ENCODE results near the gene ANGPTL2. TPM values are rescaled to one million over a fixed set of nuclear protein-coding genes. Genes with fewer than 3 reads are reported as not detected.

Gene ANGPTL2
- polyA plus RNA-seq, 2 of the 4 experiments (the other 2 are of a cell fraction): 0.06 TPM; not detected in 1

- TF ChIP-seq, protein P1, sequence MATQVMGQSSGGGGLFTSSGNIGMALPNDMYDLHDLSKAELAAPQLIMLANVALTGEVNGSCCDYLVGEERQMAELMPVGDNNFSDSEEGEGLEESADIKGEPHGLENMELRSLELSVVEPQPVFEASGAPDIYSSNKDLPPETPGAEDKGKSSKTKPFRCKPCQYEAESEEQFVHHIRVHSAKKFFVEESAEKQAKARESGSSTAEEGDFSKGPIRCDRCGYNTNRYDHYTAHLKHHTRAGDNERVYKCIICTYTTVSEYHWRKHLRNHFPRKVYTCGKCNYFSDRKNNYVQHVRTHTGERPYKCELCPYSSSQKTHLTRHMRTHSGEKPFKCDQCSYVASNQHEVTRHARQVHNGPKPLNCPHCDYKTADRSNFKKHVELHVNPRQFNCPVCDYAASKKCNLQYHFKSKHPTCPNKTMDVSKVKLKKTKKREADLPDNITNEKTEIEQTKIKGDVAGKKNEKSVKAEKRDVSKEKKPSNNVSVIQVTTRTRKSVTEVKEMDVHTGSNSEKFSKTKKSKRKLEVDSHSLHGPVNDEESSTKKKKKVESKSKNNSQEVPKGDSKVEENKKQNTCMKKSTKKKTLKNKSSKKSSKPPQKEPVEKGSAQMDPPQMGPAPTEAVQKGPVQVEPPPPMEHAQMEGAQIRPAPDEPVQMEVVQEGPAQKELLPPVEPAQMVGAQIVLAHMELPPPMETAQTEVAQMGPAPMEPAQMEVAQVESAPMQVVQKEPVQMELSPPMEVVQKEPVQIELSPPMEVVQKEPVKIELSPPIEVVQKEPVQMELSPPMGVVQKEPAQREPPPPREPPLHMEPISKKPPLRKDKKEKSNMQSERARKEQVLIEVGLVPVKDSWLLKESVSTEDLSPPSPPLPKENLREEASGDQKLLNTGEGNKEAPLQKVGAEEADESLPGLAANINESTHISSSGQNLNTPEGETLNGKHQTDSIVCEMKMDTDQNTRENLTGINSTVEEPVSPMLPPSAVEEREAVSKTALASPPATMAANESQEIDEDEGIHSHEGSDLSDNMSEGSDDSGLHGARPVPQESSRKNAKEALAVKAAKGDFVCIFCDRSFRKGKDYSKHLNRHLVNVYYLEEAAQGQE (IDR thresholded peaks at IDR 0.05): no peak
Measured at GRCh38 chr9:127159949-127160610, 37.6 kb upstream of the ANGPTL2 start (continued).

DNA sequence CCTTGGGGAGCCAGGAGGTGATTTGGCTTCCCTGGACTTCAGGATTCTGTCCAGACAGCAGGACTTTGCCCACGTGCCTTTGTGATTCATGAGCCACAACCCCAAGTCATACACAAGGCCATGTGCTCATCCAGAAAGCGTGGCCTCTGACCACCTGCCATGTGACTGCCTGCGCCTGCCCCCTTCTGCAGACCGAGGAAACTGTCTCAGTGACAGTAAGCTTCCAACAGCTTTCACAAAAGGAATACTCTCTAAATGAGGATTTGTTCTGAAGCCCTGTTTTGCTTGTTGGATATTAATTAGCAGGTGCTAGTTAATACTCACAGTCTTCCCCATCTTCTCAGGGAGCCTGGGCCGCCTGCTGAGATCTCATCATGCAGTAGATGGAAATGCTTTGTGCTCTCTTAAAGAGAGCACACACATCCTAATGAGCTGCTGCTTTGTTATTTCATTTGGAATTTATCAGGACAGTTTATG, 36.9 kb upstream of the ANGPTL2 start:
- TF ChIP-seq EHF (CRISPR knock-in tag; IDR thresholded peaks at IDR 0.05) (no peak), RCOR1 (IDR thresholded peaks at IDR 0.05; ENCODE audit: low read depth, low read length) (no peak), FOSB (CRISPR knock-in tag; IDR thresholded peaks at IDR 0.05) (no peak), CEBPB (IDR thresholded peaks at IDR 0.05) (no peak), MAX (IDR thresholded peaks at IDR 0.05) (peak; percentile 95), FOSL2 (IDR thresholded peaks at IDR 0.05) (no peak), FOSL2 (CRISPR knock-in tag; IDR thresholded peaks at IDR 0.05) (peak; percentile 65), MYC (IDR thresholded peaks at IDR 0.05; ENCODE audit: borderline replicate concordance, low read length) (peak; percentile 87), E2F6 (IDR thresholded peaks at IDR 0.05; ENCODE audit: borderline replicate concordance, low read depth) (peak; percentile 72; the same call in 1 of the 2 replicates), NPAS2 (CRISPR knock-in tag; IDR thresholded peaks at IDR 0.05; ENCODE audit: borderline replicate concordance) (peak; percentile 83)
- TF ChIP-seq, protein P2, sequence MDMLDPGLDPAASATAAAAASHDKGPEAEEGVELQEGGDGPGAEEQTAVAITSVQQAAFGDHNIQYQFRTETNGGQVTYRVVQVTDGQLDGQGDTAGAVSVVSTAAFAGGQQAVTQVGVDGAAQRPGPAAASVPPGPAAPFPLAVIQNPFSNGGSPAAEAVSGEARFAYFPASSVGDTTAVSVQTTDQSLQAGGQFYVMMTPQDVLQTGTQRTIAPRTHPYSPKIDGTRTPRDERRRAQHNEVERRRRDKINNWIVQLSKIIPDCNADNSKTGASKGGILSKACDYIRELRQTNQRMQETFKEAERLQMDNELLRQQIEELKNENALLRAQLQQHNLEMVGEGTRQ (IDR thresholded peaks at IDR 0.05): peak; percentile 88
- H3K4me2 ChIP-seq: peak overlapping the region; percentile 36
- ATAC-seq: peak; percentile 87
- 19% methylated on average over 4 of the region's 5 CpGs for WGBS (ENCODE audit: missing lambda C conversion rate)
- no peaks in the 10 kb centered on the region for H3K9me3 ChIP-seq
- no peak for FAIRE-seq
- ChIA-PET CTCF (interaction anchor here (0.8 to 5.6 kb wide), 5 partner anchors 9 to 219 kb away, joined by 3 to 23 read pairs (median 4); no protein-coding TSS in a partner anchor), POLR2A (no interaction called here)
- peak; percentile 19 to 74 for DNase-seq (ENCODE audit: low read depth in 1 of 2, low spot score in 1 of 2)
- no peak overlapping the region for H3K4me3 ChIP-seq
- H3K4me1 ChIP-seq: peaks cover 25% of the 10 kb centered on the region
- H3K27ac ChIP-seq: peak overlapping the region; percentile 36 to 60

DNA sequence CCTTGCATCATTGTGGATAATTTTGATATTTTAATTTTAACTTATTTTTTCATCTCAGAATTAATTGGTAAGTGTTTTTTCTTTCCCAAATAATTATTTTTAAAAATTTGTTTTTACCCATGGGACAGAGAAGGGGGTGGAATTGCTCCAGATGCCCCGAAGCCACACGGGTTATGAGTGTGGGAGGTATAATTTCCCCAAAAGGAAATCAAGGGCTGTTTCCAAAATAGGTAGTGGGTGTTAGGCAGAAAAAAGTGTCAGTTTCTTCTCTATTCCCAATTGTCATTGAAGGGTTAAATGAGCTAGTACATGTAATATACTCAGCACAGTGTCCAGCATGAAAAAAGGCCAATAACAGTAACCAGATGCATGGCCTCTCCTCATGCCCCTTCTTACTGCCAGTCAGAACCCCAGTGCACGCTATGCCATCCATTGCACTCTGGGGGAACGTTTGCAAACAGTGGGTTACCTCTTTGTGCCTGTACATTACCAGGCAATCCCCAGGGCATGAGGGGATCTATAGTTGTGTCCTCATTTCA, 36.4 kb upstream of the ANGPTL2 start:
- H3K4me3 ChIP-seq: no peak overlapping the region
- FAIRE-seq (no peak), DNase-seq (ENCODE audit: low read depth in 1 of 2, low spot score in 1 of 2) (no peak), ATAC-seq (peak in 1 of 2 experiments; percentile 33; a peak in 2 of 6 replicates)
- peak overlapping the region; percentile 36 for H3K4me2 ChIP-seq
- WGBS (ENCODE audit: missing lambda C conversion rate): 77% methylated on average over 4 of the region's 4 CpGs
- H3K9me3 ChIP-seq: no peaks in the 10 kb centered on the region
- TF ChIP-seq HMGXB4 (CRISPR knock-in tag; IDR thresholded peaks at IDR 0.05; ENCODE audit: borderline replicate concordance) (no peak), PBX3 (IDR thresholded peaks at IDR 0.05) (no peak), POLR2AphosphoS2 (conservative IDR thresholded peaks at IDR 0.05; ENCODE audit: low read length) (no peak), FOXS1 (CRISPR knock-in tag; IDR thresholded peaks at IDR 0.05) (no peak), TP53 (CRISPR knock-in tag; IDR thresholded peaks at IDR 0.05) (no peak), KDM5A (IDR thresholded peaks at IDR 0.05) (no peak), RAD21 (conservative IDR thresholded peaks at IDR 0.05 in 1 of 2, IDR thresholded peaks at IDR 0.05 in 1 of 2) (no peak), MYC (IDR thresholded peaks at IDR 0.05; ENCODE audit: borderline replicate concordance, low read length) (no peak)
- peaks cover 25% of the 10 kb centered on the region for H3K4me1 ChIP-seq
- ChIA-PET CTCF (interaction anchor here (1.6 to 5.6 kb wide), 2 partner anchors 41 to 194 kb away, joined by 4 to 23 read pairs; no protein-coding TSS in a partner anchor), POLR2A (no interaction called here)
- peak overlapping the region; percentile 36 to 60 for H3K27ac ChIP-seq

Data from A549 (cell line).